Progenitor cell of endocrine pancreas (in vitro differentiated cells): ENCODE measurements around the gene TCEA2. TPM values are rescaled to one million over a fixed set of nuclear protein-coding genes. Genes with fewer than 3 reads are reported as not detected.

ENCODE experiments used
- DNase-seq: peaks from one replicate; pipeline ENCODE4 v3.0.0; 2021; ENCODE audit warnings: low spot score; ENCODE audit not compliant: unreplicated experiment
- H3K27ac Mint-ChIP-seq: 2 replicates; pipeline ENCODE4 v1.8.0; 2021; ENCODE audit warnings: mild to moderate bottlenecking, moderate library complexity, mixed read lengths
- H3K27me3 Mint-ChIP-seq: 2 replicates; pipeline ENCODE4 v1.8.0; 2021; ENCODE audit warnings: mixed read lengths
- H3K36me3 Mint-ChIP-seq: 2 replicates; pipeline ENCODE4 v1.8.0; 2022; ENCODE audit warnings: mixed read lengths; ENCODE audit not compliant: insufficient read depth
- H3K4me1 Mint-ChIP-seq: 2 replicates; pipeline ENCODE4 v1.8.0; 2021; ENCODE audit warnings: low read depth, mixed read lengths
- H3K4me3 Mint-ChIP-seq: 2 replicates; pipeline ENCODE4 v1.8.0; 2021; ENCODE audit warnings: low read depth, mild to moderate bottlenecking, moderate library complexity, mixed read lengths
- H3K9me3 Mint-ChIP-seq: 2 replicates; pipeline ENCODE4 v1.8.0; 2021; ENCODE audit warnings: low read depth, mixed read lengths
- total RNA-seq: library from RNA; stranded (reverse); gene quantifications from 2 replicates; pipeline ENCODE4 v1.2.1, GENCODE V29; 2021
- TF ChIP-seq, protein P1 (sequence below): fragments of 200-600 bp; sonication (generic); IDR thresholded peaks from one replicate; pipeline ENCODE4 v1.5.0; 2021; ENCODE audit warnings: antibody characterized with exemption, mild to moderate bottlenecking; ENCODE audit not compliant: unreplicated experiment

TCEA2 gene
- total RNA-seq, 1 donor from 2014 or later = 92.7 TPM

GRCh38 chr20:64080013-64080812 is 17.2 kb downstream of the TCEA2 start, which contains the start of gene OPRL1:
Gene OPRL1, plus strand, starts transcription at chr20:64080082. Its CDS starts 12,639 bp downstream, at chr20:64092721.
- no peak for DNase-seq
- peak within 1 kb of the TSS; percentile 41 for H3K27ac Mint-ChIP-seq

GRCh38 chr20:64080813-64081623 is 18.0 kb downstream of the TCEA2 start:
- H3K27ac Mint-ChIP-seq = no peak overlapping the region
- TF ChIP-seq, protein P1, sequence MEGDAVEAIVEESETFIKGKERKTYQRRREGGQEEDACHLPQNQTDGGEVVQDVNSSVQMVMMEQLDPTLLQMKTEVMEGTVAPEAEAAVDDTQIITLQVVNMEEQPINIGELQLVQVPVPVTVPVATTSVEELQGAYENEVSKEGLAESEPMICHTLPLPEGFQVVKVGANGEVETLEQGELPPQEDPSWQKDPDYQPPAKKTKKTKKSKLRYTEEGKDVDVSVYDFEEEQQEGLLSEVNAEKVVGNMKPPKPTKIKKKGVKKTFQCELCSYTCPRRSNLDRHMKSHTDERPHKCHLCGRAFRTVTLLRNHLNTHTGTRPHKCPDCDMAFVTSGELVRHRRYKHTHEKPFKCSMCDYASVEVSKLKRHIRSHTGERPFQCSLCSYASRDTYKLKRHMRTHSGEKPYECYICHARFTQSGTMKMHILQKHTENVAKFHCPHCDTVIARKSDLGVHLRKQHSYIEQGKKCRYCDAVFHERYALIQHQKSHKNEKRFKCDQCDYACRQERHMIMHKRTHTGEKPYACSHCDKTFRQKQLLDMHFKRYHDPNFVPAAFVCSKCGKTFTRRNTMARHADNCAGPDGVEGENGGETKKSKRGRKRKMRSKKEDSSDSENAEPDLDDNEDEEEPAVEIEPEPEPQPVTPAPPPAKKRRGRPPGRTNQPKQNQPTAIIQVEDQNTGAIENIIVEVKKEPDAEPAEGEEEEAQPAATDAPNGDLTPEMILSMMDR = no peak
- H3K27me3 Mint-ChIP-seq = peaks cover 43% of the 10 kb centered on the region
- DNase-seq = no peak
- peaks cover 8% of the 10 kb centered on the region for H3K4me1 Mint-ChIP-seq
- H3K4me3 Mint-ChIP-seq = peak overlapping the region; percentile 75
- no peaks in the 10 kb centered on the region for H3K9me3 Mint-ChIP-seq
- H3K36me3 Mint-ChIP-seq = no peaks in the 10 kb centered on the region

More at GRCh38 chr20:64080013-64080812, 17.2 kb downstream of the TCEA2 start, which contains the start of gene OPRL1:
- Mint-ChIP-seq H3K27me3 (peaks cover 35% of the 10 kb centered on the region), H3K9me3 (no peaks in the 10 kb centered on the region), H3K36me3 (no peaks in the 10 kb centered on the region), H3K4me3 (peak within 1 kb of the TSS; percentile 75), H3K4me1 (peaks cover 8% of the 10 kb centered on the region)
- TF ChIP-seq, protein P1 = no peak

DNA sequence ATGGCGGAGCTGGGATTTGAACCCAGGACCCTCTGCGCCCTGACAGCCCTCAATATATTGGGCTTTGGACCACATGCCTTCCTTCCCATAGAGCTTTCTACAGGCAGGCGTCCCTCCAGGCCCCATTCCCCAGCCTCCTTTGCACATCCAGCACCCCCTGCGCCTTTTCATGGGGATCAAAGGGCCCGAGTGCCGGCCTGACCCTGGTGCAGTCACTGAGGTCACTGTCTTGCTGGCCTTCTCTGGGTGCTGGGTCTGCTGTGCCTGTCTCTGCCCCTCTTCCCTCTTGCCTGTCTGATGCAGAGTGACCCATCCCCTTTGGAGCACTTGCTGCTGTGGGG is 18.6 kb downstream of the TCEA2 start:
- no peaks in the 10 kb centered on the region for H3K9me3 Mint-ChIP-seq
- no peaks in the 10 kb centered on the region for H3K36me3 Mint-ChIP-seq
- no peak for DNase-seq
- H3K4me3 Mint-ChIP-seq = peak overlapping the region; percentile 52
- TF ChIP-seq, protein P1 = no peak
- peaks cover 8% of the 10 kb centered on the region for H3K4me1 Mint-ChIP-seq
- H3K27ac Mint-ChIP-seq = no peak overlapping the region
- peaks cover 49% of the 10 kb centered on the region for H3K27me3 Mint-ChIP-seq

DNA sequence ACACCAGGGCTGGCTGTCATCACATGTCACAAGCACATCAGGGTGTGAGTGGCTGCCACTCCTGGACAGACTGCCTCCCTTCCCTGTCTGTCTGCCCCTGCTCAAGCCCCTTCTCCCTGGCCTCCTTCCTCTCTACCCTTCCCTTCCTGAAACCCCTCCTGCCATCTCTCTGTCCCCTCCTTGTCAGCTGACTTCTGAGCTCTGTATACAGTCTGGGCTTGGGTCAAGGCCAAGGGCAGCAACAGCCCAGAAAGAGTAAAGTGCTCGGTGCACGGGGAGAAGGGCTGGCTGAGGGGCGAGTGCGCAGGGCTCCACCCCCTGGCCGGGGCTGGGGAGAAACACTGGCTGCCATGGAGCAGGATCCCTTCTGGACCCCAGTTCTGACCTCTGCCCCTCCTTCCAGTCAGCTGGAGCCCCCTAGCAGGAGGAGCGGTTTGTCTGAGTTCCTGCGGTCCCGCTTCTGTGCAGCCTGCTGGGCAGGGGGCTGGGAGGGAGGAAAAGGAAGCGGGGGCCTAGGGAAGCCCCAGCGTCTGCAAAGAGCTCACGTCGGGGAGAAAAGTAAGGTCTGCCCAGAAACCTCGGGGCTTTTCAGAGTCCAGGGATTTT is 19.2 kb downstream of the TCEA2 start:
- no peaks in the 10 kb centered on the region for H3K9me3 Mint-ChIP-seq
- H3K36me3 Mint-ChIP-seq = no peaks in the 10 kb centered on the region
- no peak overlapping the region for H3K27ac Mint-ChIP-seq
- H3K27me3 Mint-ChIP-seq = peaks cover 51% of the 10 kb centered on the region
- no peak for DNase-seq
- H3K4me3 Mint-ChIP-seq = peak overlapping the region; percentile 52
- H3K4me1 Mint-ChIP-seq = peaks cover 8% of the 10 kb centered on the region
- TF ChIP-seq, protein P1 = no peak

DNA sequence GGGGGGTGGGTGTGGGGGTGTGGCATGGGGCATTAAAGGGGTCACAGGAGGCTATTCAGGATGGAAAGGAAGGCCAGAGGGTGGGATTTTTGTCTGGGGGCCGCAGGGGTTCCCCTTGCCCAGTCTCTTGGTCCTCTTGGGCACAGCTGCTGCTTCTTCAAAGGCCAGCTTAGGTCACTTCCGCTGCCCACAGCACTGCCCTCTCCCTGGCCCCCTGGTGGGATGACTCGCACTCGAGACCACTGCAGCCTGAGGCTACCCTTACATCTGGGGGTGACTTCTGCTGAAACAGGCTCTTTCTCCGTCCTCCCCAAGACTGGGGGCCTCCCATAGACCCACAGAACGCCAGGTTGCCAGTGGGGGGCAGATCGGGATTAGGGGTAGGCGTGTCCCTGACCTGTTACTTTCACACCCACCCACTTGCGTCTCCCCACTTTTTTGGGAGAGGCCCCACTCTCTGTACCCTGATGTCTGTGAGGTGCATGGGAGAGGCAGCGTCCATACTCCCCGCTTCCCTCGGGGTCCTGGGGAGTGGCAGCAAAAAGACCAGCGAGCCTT is 19.9 kb downstream of the TCEA2 start:
- Mint-ChIP-seq H3K36me3 (no peaks in the 10 kb centered on the region), H3K9me3 (no peaks in the 10 kb centered on the region), H3K27ac (no peak overlapping the region), H3K4me1 (peaks cover 8% of the 10 kb centered on the region), H3K4me3 (peak overlapping the region; percentile 35), H3K27me3 (peaks cover 54% of the 10 kb centered on the region)
- DNase-seq = no peak
- TF ChIP-seq, protein P1 = no peak
